ENCODE measurements around the gene DDX53.

- TF ChIP-seq, protein P1, sequence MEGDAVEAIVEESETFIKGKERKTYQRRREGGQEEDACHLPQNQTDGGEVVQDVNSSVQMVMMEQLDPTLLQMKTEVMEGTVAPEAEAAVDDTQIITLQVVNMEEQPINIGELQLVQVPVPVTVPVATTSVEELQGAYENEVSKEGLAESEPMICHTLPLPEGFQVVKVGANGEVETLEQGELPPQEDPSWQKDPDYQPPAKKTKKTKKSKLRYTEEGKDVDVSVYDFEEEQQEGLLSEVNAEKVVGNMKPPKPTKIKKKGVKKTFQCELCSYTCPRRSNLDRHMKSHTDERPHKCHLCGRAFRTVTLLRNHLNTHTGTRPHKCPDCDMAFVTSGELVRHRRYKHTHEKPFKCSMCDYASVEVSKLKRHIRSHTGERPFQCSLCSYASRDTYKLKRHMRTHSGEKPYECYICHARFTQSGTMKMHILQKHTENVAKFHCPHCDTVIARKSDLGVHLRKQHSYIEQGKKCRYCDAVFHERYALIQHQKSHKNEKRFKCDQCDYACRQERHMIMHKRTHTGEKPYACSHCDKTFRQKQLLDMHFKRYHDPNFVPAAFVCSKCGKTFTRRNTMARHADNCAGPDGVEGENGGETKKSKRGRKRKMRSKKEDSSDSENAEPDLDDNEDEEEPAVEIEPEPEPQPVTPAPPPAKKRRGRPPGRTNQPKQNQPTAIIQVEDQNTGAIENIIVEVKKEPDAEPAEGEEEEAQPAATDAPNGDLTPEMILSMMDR (conservative IDR thresholded peaks at IDR 0.05; ENCODE audit: low read length) = no peak
- TF ChIP-seq EZH2phosphoT487 (IDR thresholded peaks at IDR 0.05; ENCODE audit: borderline replicate concordance, low read depth, low read length) = no peak
These were observed 31.8 kb downstream of the DDX53 start for GRCh38 chrX:23031600-23031999.
